ENCODE measurements around the gene MTG1. TPM values are rescaled to one million over a fixed set of nuclear protein-coding genes. Genes with fewer than 3 reads are reported as not detected.

Gene MTG1
- total and polyA plus RNA-seq, 10 of the 15 experiments (the other 5 are each of a cell fraction or from before 2014, with no cell fraction given), result 6.2 to 104 (median 62.5) TPM

GRCh38 chr10:133377025-133377817 is 16.7 kb upstream of the MTG1 start (continued):
- no peak for TF ChIP-seq NRF1 (conservative IDR thresholded peaks at IDR 0.05; ENCODE audit: low read depth, low read length)
- no peak for TF ChIP-seq SREBF1 (IDR thresholded peaks at IDR 0.05; ENCODE audit: low read length)

- RAD21 ChIA-PET (ENCODE audit: unreplicated experiment), result interaction anchor here (1.1 to 3.8 kb wide), 2 partner anchors 12 to 16 kb away, joined by 6 to 13 read pairs; no protein-coding TSS in a partner anchor
- Histone ChIP-seq H3K27me3 (replicated peaks in 1 of 2; ENCODE audit: control insufficient read depth in 2 of 2, insufficient read depth in 2 of 2, low read length in 1 of 2) (no peaks in the 10 kb centered on the region), H3K9me3 (replicated peaks; ENCODE audit: control insufficient read depth, insufficient read depth, low read length) (no peaks in the 10 kb centered on the region), H4K20me1 (ENCODE audit: control insufficient read depth, insufficient read depth) (no peaks in the 10 kb centered on the region), H3K4me1 (ENCODE audit: control insufficient read depth, insufficient read depth, low read length) (peaks cover 13% of the 10 kb centered on the region), H3K9ac (ENCODE audit: control insufficient read depth, insufficient read depth, low read length) (peak overlapping the region; percentile 63), H3K4me3 (peak overlapping the region; percentile 69), H3K79me2 (ENCODE audit: control insufficient read depth, insufficient read depth, low read length) (peaks cover 3% of the 10 kb centered on the region), H3K27ac (ENCODE audit: control insufficient read depth, insufficient read depth) (no peak overlapping the region), H3K4me2 (ENCODE audit: control insufficient read depth, insufficient read depth) (peak overlapping the region; percentile 98), H2AFZ (ENCODE audit: control insufficient read depth, low read depth, low read length) (peak overlapping the region; percentile 90), H3K36me3 (ENCODE audit: control insufficient read depth in 2 of 2, insufficient read depth in 2 of 2, low read length in 1 of 2) (no peaks in the 10 kb centered on the region)
- WGBS (ENCODE audit: insufficient coverage, insufficient replicate concordance, low lambda C conversion rate, missing lambda C conversion rate), result 57% methylated on average over 15 of the region's 20 CpGs
- CTCF ChIA-PET, result interaction anchor here (1.1 to 1.5 kb wide), 2 partner anchors 11 to 24 kb away, joined by 3 to 4 read pairs; no protein-coding TSS in a partner anchor
- DNase-seq (ENCODE audit: low read depth, low spot score) (no peak), FAIRE-seq (no peak), ATAC-seq (no peak)
- SMC1A ChIA-PET (ENCODE audit: uncharacterized antibody, unreplicated experiment), result interaction anchor here (1.3 to 2.3 kb wide), 3 partner anchors 10 to 16 kb away, joined by 3 to 11 read pairs (median 5); no protein-coding TSS in a partner anchor
- BruUV-seq (replicated peaks), result no TSS peak
- TF ChIP-seq ZNF217 (IDR thresholded peaks at IDR 0.05), result no peak
- no peak for TF ChIP-seq STAT3 (IDR thresholded peaks at IDR 0.05; ENCODE audit: low read depth, low read length)
- TF ChIP-seq RUNX3 (IDR thresholded peaks at IDR 0.05; ENCODE audit: low read length), result no peak
- no peak for TF ChIP-seq CBX3 (IDR thresholded peaks at IDR 0.05; ENCODE audit: borderline replicate concordance, low read depth)
- no peak for TF ChIP-seq ZSCAN29 (IDR thresholded peaks at IDR 0.05)
- no peak for TF ChIP-seq HDAC6 (IDR thresholded peaks at IDR 0.05; ENCODE audit: unreplicated experiment)
- TF ChIP-seq SMAD5 (IDR thresholded peaks at IDR 0.05; ENCODE audit: low read depth), result no peak
- no peak for TF ChIP-seq JUNB (IDR thresholded peaks at IDR 0.05)
- no peak for TF ChIP-seq GABPA (IDR thresholded peaks at IDR 0.05; ENCODE audit: low read depth)
- no peak for TF ChIP-seq BACH1 (IDR thresholded peaks at IDR 0.05; ENCODE audit: borderline replicate concordance)
- no peak for TF ChIP-seq CBX5 (IDR thresholded peaks at IDR 0.05; ENCODE audit: low read depth)
- no peak for TF ChIP-seq FOXK2 (IDR thresholded peaks at IDR 0.05)
- no peak for TF ChIP-seq KLF5 (IDR thresholded peaks at IDR 0.05; ENCODE audit: partially characterized antibody)
- no peak for TF ChIP-seq SMARCA5 (IDR thresholded peaks at IDR 0.05)
- TF ChIP-seq CBFB (IDR thresholded peaks at IDR 0.05; ENCODE audit: low read depth), result no peak
- TF ChIP-seq FOXM1 (IDR thresholded peaks at IDR 0.05; ENCODE audit: low read depth, low read length), result no peak
- no peak for TF ChIP-seq CUX1 (IDR thresholded peaks at IDR 0.05; ENCODE audit: insufficient replicate concordance, low read depth, low read length)
- no peak for TF ChIP-seq POLR2A (IDR thresholded peaks at IDR 0.05; ENCODE audit: low read depth, low read length)
- no peak for TF ChIP-seq ZZZ3 (IDR thresholded peaks at IDR 0.05; ENCODE audit: control insufficient read depth, insufficient read length, low read depth)
- in situ Hi-C loops (cut with MboI), result no loop called here
- POLR2A ChIA-PET, result interaction anchor here (1.3 to 3.1 kb wide), 4 partner anchors 11 to 100 kb away, joined by 3 to 31 read pairs (median 4); no protein-coding TSS in a partner anchor
- intact Hi-C loops (cut with micrococcal nuclease; ENCODE audit: unreplicated experiment), result loop anchor here (1.0 kb wide), 1 partner anchor 11 kb away; no protein-coding TSS in a partner anchor
Measured at GRCh38 chr10:133377818-133378250, 16.1 kb upstream of the MTG1 start.
